OCI-LY1 (cell line): ENCODE data around the gene GATA2.

Source experiments
- H2AFZ ChIP-seq: fragments of 200-600 bp; sonication (generic), shearing (Covaris generic); 2 replicates; pipeline ENCODE4 v1.6.0; 2014; ENCODE audit warnings: antibody characterized with exemption, mild to moderate bottlenecking, low read length
- H3F3A ChIP-seq: fragments of 200-600 bp; sonication (generic), shearing (Covaris generic); 2 replicates; pipeline ENCODE4 v1.6.0; 2014; ENCODE audit warnings: mild to moderate bottlenecking, antibody characterized with exemption, low read length, moderate library complexity; ENCODE audit not compliant: insufficient read depth
- H3K27ac ChIP-seq: fragments of 200-600 bp; sonication (generic); 2 replicates; pipeline ENCODE4 v1.5.1; 2014; ENCODE audit warnings: low read length, mixed run types, mild to moderate bottlenecking, low read depth; ENCODE audit not compliant: poor library complexity, severe bottlenecking
- H3K27me3 ChIP-seq: fragments of 200-600 bp; sonication (generic); 2 replicates; pipeline ENCODE4 v1.6.0; 2014; ENCODE audit warnings: antibody characterized with exemption, mild to moderate bottlenecking, low read length, moderate library complexity; ENCODE audit not compliant: insufficient read depth
- H3K36me3 ChIP-seq: fragments of 200-600 bp; sonication (generic); 2 replicates; pipeline ENCODE4 v1.6.1; 2014; ENCODE audit warnings: mild to moderate bottlenecking, antibody characterized with exemption, low read length, moderate library complexity, mixed read lengths; ENCODE audit not compliant: insufficient read depth
- H3K4me1 ChIP-seq: fragments of 200-600 bp; sonication (generic); 2 replicates; pipeline ENCODE4 v1.5.1; 2014; ENCODE audit warnings: mild to moderate bottlenecking, low read length, moderate library complexity; ENCODE audit not compliant: insufficient read depth, severe bottlenecking
- H3K4me2 ChIP-seq: fragments of 200-600 bp; sonication (generic), shearing (Covaris generic); 2 replicates; pipeline ENCODE4 v1.6.1; 2014; ENCODE audit warnings: low read length
- H3K4me3 ChIP-seq: fragments of 200-600 bp; sonication (generic); 2 replicates; pipeline ENCODE4 v1.5.1; 2014; ENCODE audit warnings: low read length, low read depth, mild to moderate bottlenecking, mixed read lengths; ENCODE audit not compliant: poor library complexity, severe bottlenecking
- H3K79me2 ChIP-seq: fragments of 200-600 bp; shearing (Covaris generic); 2 replicates; pipeline ENCODE4 v1.6.1; 2016; ENCODE audit warnings: mixed run types, low read length, mixed read lengths; ENCODE audit not compliant: insufficient read depth
- H3K9ac ChIP-seq: fragments of 200-600 bp; sonication (generic), shearing (Covaris generic); 2 replicates; pipeline ENCODE4 v1.6.1; 2014; ENCODE audit warnings: mild to moderate bottlenecking, low read length, mixed read lengths
- H3K9me2 ChIP-seq: fragments of 200-600 bp; sonication (generic), shearing (Covaris generic); 2 replicates; pipeline ENCODE4 v1.6.1; 2014; ENCODE audit warnings: low read depth, mild to moderate bottlenecking, low read length, mixed read lengths
- H3K9me3 ChIP-seq: fragments of 200-600 bp; shearing (Covaris generic); 2 replicates; pipeline ENCODE4 v1.6.1; 2014; ENCODE audit warnings: low read length, mixed read lengths
- H4K20me1 ChIP-seq: fragments of 200-600 bp; sonication (generic), shearing (Covaris generic); 2 replicates; pipeline ENCODE4 v1.6.0; 2016; ENCODE audit warnings: mild to moderate bottlenecking, low read length; ENCODE audit not compliant: insufficient read depth
- EZH2 ChIP-seq: fragments of 200-600 bp; sonication (generic), shearing (Covaris generic); IDR thresholded peaks from 2 replicates; pipeline ENCODE4 v1.8.0; 2017; ENCODE audit warnings: borderline replicate concordance, mixed run types, mild to moderate bottlenecking, antibody characterized with exemption, low read length, moderate library complexity, mixed read lengths
- TF ChIP-seq, protein P1 (sequence below): fragments of 200-600 bp; sonication (generic), shearing (Covaris generic); IDR thresholded peaks from 2 replicates; pipeline ENCODE4 v1.5.1; 2017; ENCODE audit warnings: mild to moderate bottlenecking, antibody characterized with exemption, low read length, moderate library complexity, mixed read lengths

GATA2 gene

DNA sequence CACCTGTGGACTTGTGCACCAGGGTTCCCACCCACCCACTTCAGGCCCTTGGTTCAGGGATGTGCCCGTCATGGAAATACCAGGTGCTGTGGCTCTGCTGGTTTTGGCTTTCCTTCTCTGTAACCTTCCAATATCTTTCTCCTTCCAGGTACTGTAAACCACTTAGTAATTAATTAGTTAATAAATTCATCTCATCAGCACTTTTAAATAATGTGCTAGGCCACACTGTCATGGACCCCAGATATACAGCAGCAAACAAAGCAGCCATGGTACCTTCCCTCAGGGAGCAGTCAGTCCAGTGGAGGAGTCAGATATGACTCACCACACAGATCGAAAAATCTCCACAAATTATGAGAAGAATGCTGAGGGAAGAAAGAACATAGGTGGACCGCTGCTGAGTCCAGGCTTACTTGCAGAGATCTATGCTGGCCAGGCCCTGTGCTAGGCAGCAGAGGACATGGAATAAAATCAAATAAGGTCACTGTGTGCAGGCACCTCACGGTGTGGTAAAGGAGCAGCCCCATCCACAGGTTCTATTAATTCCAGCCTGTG, 6.8 kb upstream of the GATA2 start:
- no peak overlapping the region for H3K4me2 ChIP-seq
- peaks cover 3% of the 10 kb centered on the region for H3K4me1 ChIP-seq
- H3K27me3 ChIP-seq = peaks cover 21% of the 10 kb centered on the region
- no peak overlapping the region for H3K4me3 ChIP-seq
- no peak overlapping the region for H3K9ac ChIP-seq
- no peaks in the 10 kb centered on the region for H3K9me2 ChIP-seq
- no peaks in the 10 kb centered on the region for H3K36me3 ChIP-seq
- TF ChIP-seq EZH2 = no peak
- TF ChIP-seq, protein P1, sequence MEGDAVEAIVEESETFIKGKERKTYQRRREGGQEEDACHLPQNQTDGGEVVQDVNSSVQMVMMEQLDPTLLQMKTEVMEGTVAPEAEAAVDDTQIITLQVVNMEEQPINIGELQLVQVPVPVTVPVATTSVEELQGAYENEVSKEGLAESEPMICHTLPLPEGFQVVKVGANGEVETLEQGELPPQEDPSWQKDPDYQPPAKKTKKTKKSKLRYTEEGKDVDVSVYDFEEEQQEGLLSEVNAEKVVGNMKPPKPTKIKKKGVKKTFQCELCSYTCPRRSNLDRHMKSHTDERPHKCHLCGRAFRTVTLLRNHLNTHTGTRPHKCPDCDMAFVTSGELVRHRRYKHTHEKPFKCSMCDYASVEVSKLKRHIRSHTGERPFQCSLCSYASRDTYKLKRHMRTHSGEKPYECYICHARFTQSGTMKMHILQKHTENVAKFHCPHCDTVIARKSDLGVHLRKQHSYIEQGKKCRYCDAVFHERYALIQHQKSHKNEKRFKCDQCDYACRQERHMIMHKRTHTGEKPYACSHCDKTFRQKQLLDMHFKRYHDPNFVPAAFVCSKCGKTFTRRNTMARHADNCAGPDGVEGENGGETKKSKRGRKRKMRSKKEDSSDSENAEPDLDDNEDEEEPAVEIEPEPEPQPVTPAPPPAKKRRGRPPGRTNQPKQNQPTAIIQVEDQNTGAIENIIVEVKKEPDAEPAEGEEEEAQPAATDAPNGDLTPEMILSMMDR = no peak
- no peak overlapping the region for H2AFZ ChIP-seq
- H4K20me1 ChIP-seq = no peaks in the 10 kb centered on the region
- no peaks in the 10 kb centered on the region for H3K79me2 ChIP-seq
- no peaks in the 10 kb centered on the region for H3F3A ChIP-seq
- no peak overlapping the region for H3K27ac ChIP-seq
- H3K9me3 ChIP-seq = no peaks in the 10 kb centered on the region

DNA sequence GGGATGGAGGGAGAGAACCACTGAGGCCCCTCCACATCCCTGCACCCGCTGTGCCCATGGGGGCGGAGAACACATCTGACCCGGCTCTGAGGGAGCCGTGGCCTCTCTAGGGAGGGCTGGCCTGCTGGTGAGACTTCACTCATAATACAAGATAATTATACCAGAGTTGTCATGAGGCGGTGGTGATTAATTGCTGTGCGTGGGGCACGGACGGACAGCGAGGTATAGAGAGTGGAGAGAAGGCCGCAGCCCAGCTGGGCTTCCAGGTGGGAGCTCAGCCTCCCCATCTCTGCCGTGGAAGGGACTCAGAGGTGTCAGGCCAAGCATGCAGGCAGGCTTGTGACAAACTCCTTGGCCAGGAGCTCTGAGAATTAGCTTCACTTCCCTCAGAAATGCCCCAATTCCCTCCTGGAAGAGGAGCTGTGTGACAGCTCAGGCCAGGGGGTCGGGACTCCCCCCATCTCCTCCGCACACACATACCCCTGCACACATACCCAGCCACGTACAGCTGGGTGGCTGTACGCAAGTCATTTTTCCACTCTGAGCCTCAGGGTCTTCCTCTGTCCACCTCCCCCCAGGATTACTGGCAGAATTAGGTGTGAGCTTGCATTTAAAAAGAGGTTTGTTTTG, 6.0 kb upstream of the GATA2 start:
- H3K9ac ChIP-seq = no peak overlapping the region
- no peaks in the 10 kb centered on the region for H3K9me2 ChIP-seq
- H3K27ac ChIP-seq = no peak overlapping the region
- no peak overlapping the region for H3K4me2 ChIP-seq
- H3K36me3 ChIP-seq = no peaks in the 10 kb centered on the region
- H3K79me2 ChIP-seq = no peaks in the 10 kb centered on the region
- H3F3A ChIP-seq = no peaks in the 10 kb centered on the region
- H3K9me3 ChIP-seq = no peaks in the 10 kb centered on the region
- TF ChIP-seq, protein P1 = no peak
- no peak for TF ChIP-seq EZH2
- peaks cover 3% of the 10 kb centered on the region for H3K4me1 ChIP-seq
- H3K4me3 ChIP-seq = no peak overlapping the region
- no peak overlapping the region for H2AFZ ChIP-seq
- H3K27me3 ChIP-seq = peaks cover 21% of the 10 kb centered on the region
- H4K20me1 ChIP-seq = no peaks in the 10 kb centered on the region

DNA sequence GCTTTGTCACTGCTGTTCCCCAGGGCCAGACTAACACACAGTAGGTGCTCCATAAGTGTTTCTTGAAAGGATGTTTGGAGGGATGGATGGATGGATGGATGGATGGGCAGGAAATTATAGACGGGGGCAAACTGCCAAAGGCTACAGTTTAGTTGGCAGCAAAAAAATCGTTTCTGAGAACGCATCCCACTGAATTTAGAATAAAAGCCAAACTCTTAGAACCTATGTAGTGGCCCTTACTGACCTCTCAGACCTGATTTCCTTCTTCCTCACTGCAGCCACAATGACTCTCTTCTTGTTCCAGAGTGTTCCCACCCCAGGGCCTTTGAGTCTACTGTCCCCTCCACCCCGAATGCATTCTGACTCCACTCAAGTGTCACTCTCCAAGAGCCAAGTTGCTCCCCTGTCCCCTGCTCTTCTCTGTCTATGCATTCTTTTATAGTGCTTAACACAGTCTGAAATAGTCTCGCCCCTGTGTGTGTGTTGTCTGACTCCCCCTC, 5.2 kb upstream of the GATA2 start:
- Histone ChIP-seq H3K4me3 (peak overlapping the region; percentile 59), H4K20me1 (no peaks in the 10 kb centered on the region), H3K27me3 (peaks cover 21% of the 10 kb centered on the region), H3K36me3 (no peaks in the 10 kb centered on the region), H3K4me1 (peaks cover 3% of the 10 kb centered on the region), H3K9ac (no peak overlapping the region), H3F3A (no peaks in the 10 kb centered on the region), H3K27ac (no peak overlapping the region), H3K79me2 (no peaks in the 10 kb centered on the region), H3K9me3 (no peaks in the 10 kb centered on the region), H3K4me2 (peak overlapping the region; percentile 66), H2AFZ (no peak overlapping the region), H3K9me2 (no peaks in the 10 kb centered on the region)
- TF ChIP-seq, protein P1 = no peak; the same call in 1 of the 2 replicates
- TF ChIP-seq EZH2 = no peak
